ENCODE results near the gene EIPR1.

DNA sequence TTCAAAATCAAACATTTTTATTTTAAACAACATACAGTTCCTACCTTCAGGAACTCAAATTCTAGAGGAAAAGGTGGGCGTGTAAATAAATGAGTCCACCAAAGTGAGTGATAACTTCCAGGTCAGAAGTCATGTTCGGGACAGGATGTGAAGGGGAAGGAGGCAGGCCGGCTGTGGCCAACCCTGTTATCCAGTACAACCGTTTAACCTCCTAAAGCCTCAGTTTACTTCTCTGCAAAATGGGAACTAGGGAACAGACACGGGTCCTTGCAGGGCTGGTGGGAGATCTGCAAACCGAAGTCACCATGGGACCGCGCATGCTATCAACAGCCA lies 373 bp downstream of the EIPR1 start:
- TF ChIP-seq SUZ12 (IDR thresholded peaks at IDR 0.05; ENCODE audit: extremely low read depth, insufficient read depth, insufficient read length) = no peak
- no peak for TF ChIP-seq ZNF274 (IDR thresholded peaks at IDR 0.05; ENCODE audit: low read depth, low read length)
